Fibroblast of lung (primary cell): ENCODE measurements around the gene SFT2D1.

Experiments
- CTCF ChIP-seq, 2 donors: IDR thresholded peaks in 1 of 2; conservative IDR thresholded peaks in 1 of 2; 1 replicate in 1 of 2; 2 replicates in 1 of 2; pipeline ENCODE4 v1.5.1; 2011 to 2012; ENCODE audit warnings: low read length in 2 of 2, control low read depth in 1 of 2, inconsistent platforms in 1 of 2, low read depth in 1 of 2, mild to moderate bottlenecking in 1 of 2
- EZH2 ChIP-seq: IDR thresholded peaks from 2 replicates; pipeline ENCODE4 v1.5.1; 2012; ENCODE audit warnings: low read length, control low read depth, mild to moderate bottlenecking; ENCODE audit errors: missing control alignments

GRCh38 chr6:166375013-166375412, 32.7 kb upstream of the SFT2D1 start:
- no peak for TF ChIP-seq EZH2
- no peak for TF ChIP-seq CTCF (conservative IDR thresholded peaks at IDR 0.05 in 1 of 2, IDR thresholded peaks at IDR 0.05 in 1 of 2; ENCODE audit: low read depth in 1 of 2, low read length in 2 of 2)
